ENCODE results near the gene XPA.
"Not testable (repeated sequence)": the region's sequence is repeated elsewhere in the genome, so short reads cannot be mapped to it uniquely, and the experiment has no call there.

The XPA gene

GRCh38 chr9:97696803-97697601, at the start of gene XPA:
XPA (minus strand) TSS chr9:97697340; CDS start chr9:97697292, 48 bp downstream.
- peak; percentile 96 for DNase-seq

- DNase-seq = no peak
Observed at GRCh38 chr9:97744710-97745708, 47.9 kb upstream of the XPA start.

- not testable (repeated sequence) for DNase-seq
Observed at GRCh38 chr9:97744025-97744424, 46.9 kb upstream of the XPA start.

GRCh38 chr9:97742545-97742944, 45.4 kb upstream of the XPA start:
- DNase-seq = no peak

- no peak for DNase-seq
Observed at GRCh38 chr9:97741947-97742346, 44.8 kb upstream of the XPA start.

GRCh38 chr9:97740848-97741821, 44.0 kb upstream of the XPA start:
- DNase-seq = no peak

- DNase-seq = no peak
Observed at GRCh38 chr9:97737429-97737828, 40.3 kb upstream of the XPA start.

GRCh38 chr9:97735070-97735600, 38.0 kb upstream of the XPA start:
- DNase-seq = no peak

- DNase-seq = no peak
Observed at GRCh38 chr9:97726716-97727115, 29.6 kb upstream of the XPA start.

GRCh38 chr9:97723819-97724218, 26.7 kb upstream of the XPA start:
- no peak for DNase-seq

GRCh38 chr9:97722331-97722730, 25.2 kb upstream of the XPA start:
- DNase-seq = no peak

- DNase-seq = no peak
Observed at GRCh38 chr9:97721396-97721795, 24.3 kb upstream of the XPA start.

- no peak for DNase-seq
Observed at GRCh38 chr9:97717866-97718265, 20.7 kb upstream of the XPA start.

- DNase-seq = peak; percentile 10
Observed at GRCh38 chr9:97714435-97714834, 17.3 kb upstream of the XPA start.

- no peak for DNase-seq
Observed at GRCh38 chr9:97711223-97711626, 14.1 kb upstream of the XPA start.

GRCh38 chr9:97710356-97711222, 13.4 kb upstream of the XPA start:
- peak; percentile 70 for DNase-seq

GRCh38 chr9:97706246-97706645, 9.1 kb upstream of the XPA start:
- DNase-seq = no peak

- peak; percentile 29 for DNase-seq
Observed at GRCh38 chr9:97705354-97705950, 8.3 kb upstream of the XPA start.

GRCh38 chr9:97704851-97705250, 7.7 kb upstream of the XPA start:
- no peak for DNase-seq

- no peak for DNase-seq
Observed at GRCh38 chr9:97704345-97704677, 7.2 kb upstream of the XPA start.

All from CD4-positive, alpha-beta T cell treated with Interleukin-4 for 4 hours (primary cell).